Suprapubic skin (tissue), 3 donors: Measurements from ENCODE around the gene KDM4B.

ENCODE experiments used
- CTCF ChIP-seq, 2 donors: fragments of 200-600 bp in 1 of 2; fragments of 450-650 bp in 1 of 2; sonication (generic) in 1 of 2; IDR thresholded peaks; one replicate each; pipeline ENCODE4 v1.5.1; 2016 to 2019; ENCODE audit warnings: antibody characterized with exemption in 2 of 2, mild to moderate bottlenecking in 1 of 2, moderate library complexity in 1 of 2
- POLR2A ChIP-seq, 2 donors: fragments of 450-650 bp; IDR thresholded peaks; one replicate each; pipeline ENCODE4 v1.6.1; 2017; ENCODE audit warnings: antibody characterized with exemption in 2 of 2, mild to moderate bottlenecking in 2 of 2, moderate library complexity in 2 of 2

- no peak for TF ChIP-seq POLR2A (IDR thresholded peaks at IDR 0.05)
- no peak for TF ChIP-seq CTCF (IDR thresholded peaks at IDR 0.05)
Measured at GRCh38 chr19:5093948-5094718, 125.2 kb downstream of the KDM4B start.
